Activated CD4-positive, alpha-beta T cell treated with anti-CD3 and anti-CD28 coated beads, Interleukin-2, Interleukin-4, amounts not matched to agents 100 ng/mL and 50 ng/mL, durations not matched to agents 16 hours and 8 hours (primary cell): ENCODE results near the gene PACS2.

Experiments
- DNase-seq: peaks from one replicate; pipeline ENCODE4 v3.0.0-alpha.2; 2020; ENCODE audit warnings: low spot score

PACS2 gene

GRCh38 chr14:105368910-105369652, 54.5 kb downstream of the PACS2 start:
- no peak for DNase-seq

GRCh38 chr14:105369653-105370040, 55.1 kb downstream of the PACS2 start:
- no peak for DNase-seq

GRCh38 chr14:105374389-105374788, 59.8 kb downstream of the PACS2 start:
- DNase-seq: no peak

GRCh38 chr14:105375635-105376057, 61.1 kb downstream of the PACS2 start:
- peak; percentile 42 for DNase-seq

- no peak for DNase-seq
These were observed 62.2 kb downstream of the PACS2 start for GRCh38 chr14:105376521-105377440.

GRCh38 chr14:105377555-105378182, 63.1 kb downstream of the PACS2 start:
- DNase-seq: no peak

- no peak for DNase-seq
These were observed 63.7 kb downstream of the PACS2 start for GRCh38 chr14:105378199-105378598.

- no peak for DNase-seq
These were observed 64.5 kb downstream of the PACS2 start for GRCh38 chr14:105378873-105379685.

- no peak for DNase-seq
These were observed 65.4 kb downstream of the PACS2 start for GRCh38 chr14:105379946-105380345.

GRCh38 chr14:105380756-105381155, 66.2 kb downstream of the PACS2 start:
- DNase-seq: no peak

- DNase-seq: no peak
These were observed 67.1 kb downstream of the PACS2 start for GRCh38 chr14:105381446-105382342.

- no peak for DNase-seq
These were observed 68.0 kb downstream of the PACS2 start for GRCh38 chr14:105382343-105383082.

- DNase-seq: no peak
These were observed 68.7 kb downstream of the PACS2 start for GRCh38 chr14:105383083-105383730.

GRCh38 chr14:105384041-105384557, 69.6 kb downstream of the PACS2 start:
- no peak for DNase-seq

- no peak for DNase-seq
These were observed 70.2 kb downstream of the PACS2 start for GRCh38 chr14:105384605-105385321.

- DNase-seq: no peak
These were observed 70.7 kb downstream of the PACS2 start for GRCh38 chr14:105385322-105385637.

- DNase-seq: no peak
These were observed 71.3 kb downstream of the PACS2 start for GRCh38 chr14:105385698-105386365.
